Sigmoid colon (tissue), 4 donors: ENCODE measurements around the gene OR11L1.

ENCODE experiments used
- EP300 ChIP-seq, 4 donors: sonication (generic); formaldehyde crosslinking; IDR thresholded peaks; one replicate each; pipeline ENCODE4 v1.6.1; 2017; ENCODE audit warnings: antibody characterized with exemption in 4 of 4
- POLR2A ChIP-seq, 2 donors: fragments of 450-650 bp; IDR thresholded peaks; one replicate each; pipeline ENCODE4 v1.6.1; 2016; ENCODE audit warnings: antibody characterized with exemption in 2 of 2, mild to moderate bottlenecking in 2 of 2, moderate library complexity in 2 of 2
- POLR2AphosphoS5 ChIP-seq, 4 donors: sonication (generic); formaldehyde crosslinking; IDR thresholded peaks; one replicate each; pipeline ENCODE4 v1.6.1; 2017; ENCODE audit warnings: antibody characterized with exemption in 4 of 4
- TF ChIP-seq, protein P1 (sequence below), 4 experiments: fragments of 450-650 bp in 3 of 4; fragments of 200-600 bp in 1 of 4; IDR thresholded peaks; one replicate each; pipeline ENCODE4 v1.5.1; 2016 to 2019; ENCODE audit warnings: antibody characterized with exemption in 4 of 4, mild to moderate bottlenecking in 3 of 4, moderate library complexity in 2 of 4

DNA sequence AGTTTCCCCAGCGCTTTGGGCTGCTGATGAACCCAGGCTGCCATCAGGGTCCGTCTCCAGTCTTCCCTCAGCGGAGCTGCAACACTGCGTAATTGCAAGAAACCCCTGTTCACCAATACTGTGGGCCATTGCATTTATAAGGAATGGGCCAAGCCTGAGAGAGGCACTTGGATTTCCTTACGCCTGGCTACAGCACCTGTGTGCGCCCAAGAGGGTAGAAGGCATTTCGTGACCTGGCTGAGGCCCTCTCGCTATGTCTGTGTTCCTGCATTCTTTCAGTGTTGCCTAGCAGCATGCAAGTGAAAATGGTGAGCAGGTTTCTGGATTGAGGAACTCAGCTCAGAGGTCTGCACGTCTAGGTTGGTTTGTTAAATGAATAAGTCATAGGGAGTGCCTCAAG, 41.6 kb upstream of the OR11L1 start:
- no peak for TF ChIP-seq POLR2A (IDR thresholded peaks at IDR 0.05)
- TF ChIP-seq, protein P1, sequence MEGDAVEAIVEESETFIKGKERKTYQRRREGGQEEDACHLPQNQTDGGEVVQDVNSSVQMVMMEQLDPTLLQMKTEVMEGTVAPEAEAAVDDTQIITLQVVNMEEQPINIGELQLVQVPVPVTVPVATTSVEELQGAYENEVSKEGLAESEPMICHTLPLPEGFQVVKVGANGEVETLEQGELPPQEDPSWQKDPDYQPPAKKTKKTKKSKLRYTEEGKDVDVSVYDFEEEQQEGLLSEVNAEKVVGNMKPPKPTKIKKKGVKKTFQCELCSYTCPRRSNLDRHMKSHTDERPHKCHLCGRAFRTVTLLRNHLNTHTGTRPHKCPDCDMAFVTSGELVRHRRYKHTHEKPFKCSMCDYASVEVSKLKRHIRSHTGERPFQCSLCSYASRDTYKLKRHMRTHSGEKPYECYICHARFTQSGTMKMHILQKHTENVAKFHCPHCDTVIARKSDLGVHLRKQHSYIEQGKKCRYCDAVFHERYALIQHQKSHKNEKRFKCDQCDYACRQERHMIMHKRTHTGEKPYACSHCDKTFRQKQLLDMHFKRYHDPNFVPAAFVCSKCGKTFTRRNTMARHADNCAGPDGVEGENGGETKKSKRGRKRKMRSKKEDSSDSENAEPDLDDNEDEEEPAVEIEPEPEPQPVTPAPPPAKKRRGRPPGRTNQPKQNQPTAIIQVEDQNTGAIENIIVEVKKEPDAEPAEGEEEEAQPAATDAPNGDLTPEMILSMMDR (IDR thresholded peaks at IDR 0.05), result no peak
- no peak for TF ChIP-seq EP300 (IDR thresholded peaks at IDR 0.05)
- TF ChIP-seq POLR2AphosphoS5 (IDR thresholded peaks at IDR 0.05), result no peak
